HepG2 (cell line): ENCODE data around the gene RAPGEF5. TPM values are rescaled to one million over a fixed set of nuclear protein-coding genes. Genes with fewer than 3 reads are reported as not detected.

Experiments used
- ATAC-seq: fragments of 200-7000 bp; cut with Tn5 transposase; 3 replicates; pipeline ENCODE4 v1.9.1; 2020; ENCODE audit warnings: mild to moderate bottlenecking, moderate library complexity
- BruUV-seq: library from RNA; stranded (reverse); fragments of 400-500 nt; replicated peaks from 2 replicates; lab custom pipeline; 2021; lab: Mats Ljungman, UMichigan
- CTCF ChIA-PET: fragments of 300-600 bp; formaldehyde crosslinking; extraction: SDS; loops from one replicate; lab custom pipeline; 2021; ENCODE audit warnings: low total read pairs, inconsistent platforms, low intra/inter-chr PET ratio; lab: Yijun Ruan, JAX
- POLR2A ChIA-PET: fragments of 350-600 bp; sonication (Branson Sonifier 250); formaldehyde crosslinking; loops from one replicate; lab custom pipeline; 2020; ENCODE audit warnings: antibody characterized with exemption, inconsistent platforms; lab: Yijun Ruan, JAX
- DNase-seq: peaks from one replicate; pipeline ENCODE4 v3.0.0-alpha.2; 2015; ENCODE audit warnings: low spot score
- FAIRE-seq: peaks from 3 replicates; lab custom pipeline; 2011; peaks lifted over from hg19 to GRCh38; lab: Jason Lieb, UNC
- H2AFZ ChIP-seq: one replicate; pipeline ENCODE4 v1.6.1; 2011; ENCODE audit warnings: low read length, inconsistent platforms
- H3K27ac ChIP-seq: fragments of 300-600 bp; 3 replicates; pipeline ENCODE4 v1.8.0; 2011; ENCODE audit warnings: mixed run types, mild to moderate bottlenecking, mixed read lengths, low read length, inconsistent platforms; ENCODE audit not compliant: insufficient read depth; ENCODE audit errors: extremely low read length
- H3K27me3 ChIP-seq, 2 experiments: fragments of 200-600 bp in 1 of 2; 2 replicates in 1 of 2; 3 replicates in 1 of 2; pipeline versions ENCODE4 v1.6.0 to v1.8.0; 2011; ENCODE audit warnings: low read length in 2 of 2, mild to moderate bottlenecking in 2 of 2, moderate library complexity in 2 of 2, inconsistent platforms in 1 of 2; ENCODE audit not compliant: insufficient read depth in 2 of 2, control insufficient read depth in 1 of 2
- H3K36me3 ChIP-seq, 2 experiments: fragments of 200-600 bp in 1 of 2; replicated peaks in 1 of 2; 2 replicates in 1 of 2; 3 replicates in 1 of 2; pipeline versions ENCODE4 v1.5.1 to v1.8.0; 2011; ENCODE audit warnings: low read length in 2 of 2, inconsistent platforms in 1 of 2; ENCODE audit not compliant: insufficient read depth in 2 of 2, control insufficient read depth in 1 of 2
- H3K4me1 ChIP-seq: 2 replicates; pipeline ENCODE4 v1.5.1; 2012; ENCODE audit warnings: low read length, inconsistent platforms; ENCODE audit not compliant: insufficient read depth
- H3K4me2 ChIP-seq: 2 replicates; pipeline ENCODE4 v1.6.0; 2011; ENCODE audit warnings: low read depth, low read length, inconsistent platforms
- H3K4me3 ChIP-seq, 3 experiments: fragments of 200-600 bp in 1 of 3; sonication (generic), shearing (Covaris generic) in 1 of 3; replicated peaks in 1 of 3; 2 replicates each; pipeline ENCODE4 v1.5.1; 2011 to 2016; ENCODE audit warnings: low read length in 3 of 3, inconsistent platforms in 2 of 3, low read depth in 2 of 3, mild to moderate bottlenecking in 2 of 3, control low read depth in 1 of 3, mixed read lengths in 1 of 3; ENCODE audit not compliant: insufficient read depth in 1 of 3
- H3K79me2 ChIP-seq: one replicate; pipeline ENCODE4 v1.6.1; 2011; ENCODE audit warnings: low read length, inconsistent platforms; ENCODE audit not compliant: insufficient read depth
- H3K9ac ChIP-seq: 2 replicates; pipeline ENCODE4 v1.6.0; 2011; ENCODE audit warnings: mild to moderate bottlenecking, low read depth, low read length, inconsistent platforms; ENCODE audit not compliant: insufficient read depth
- H3K9me3 ChIP-seq: 2 replicates; pipeline ENCODE4 v1.5.1; 2012; ENCODE audit warnings: mild to moderate bottlenecking, low read length
- H4K20me1 ChIP-seq: 2 replicates; pipeline ENCODE4 v1.6.0; 2011; ENCODE audit warnings: inconsistent platforms, mild to moderate bottlenecking, low read length, moderate library complexity; ENCODE audit not compliant: insufficient read depth
- ASH2L ChIP-seq: fragments of 300-600, 200-600 bp; sonication (generic); IDR thresholded peaks from 2 replicates; pipeline ENCODE4 v1.7.0; 2017; ENCODE audit warnings: low read depth, mild to moderate bottlenecking, moderate library complexity, mixed read lengths, low read length; ENCODE audit not compliant: insufficient read length
- CHD4 ChIP-seq: fragments of 200-600 bp; sonication (generic); IDR thresholded peaks from 2 replicates; pipeline ENCODE4 v1.7.0; 2017; ENCODE audit warnings: mild to moderate bottlenecking, low read length, borderline replicate concordance
- DPF2 ChIP-seq: sonication (generic); formaldehyde crosslinking; IDR thresholded peaks from 2 replicates; pipeline ENCODE4 v1.4.0; 2020; ENCODE audit warnings: mild to moderate bottlenecking, low read depth, missing genetic modification reagents, borderline replicate concordance
- FOXO1 ChIP-seq: sonication (generic); formaldehyde crosslinking; IDR thresholded peaks from 2 replicates; pipeline ENCODE4 v1.4.0; 2020; ENCODE audit warnings: missing genetic modification reagents
- FOXP1 ChIP-seq, 2 experiments: fragments of 450-650 bp in 1 of 2; IDR thresholded peaks; 2 replicates each; pipeline ENCODE4 v1.6.1; 2017 to 2018; ENCODE audit warnings: antibody characterized with exemption in 1 of 2
- IRX3 ChIP-seq: sonication (generic); formaldehyde crosslinking; IDR thresholded peaks from 2 replicates; pipeline ENCODE4 v1.8.1; 2023; ENCODE audit warnings: mild to moderate bottlenecking, low read depth, missing genetic modification reagents, borderline replicate concordance
- MZF1 ChIP-seq: sonication (generic); formaldehyde crosslinking; IDR thresholded peaks from 2 replicates; pipeline ENCODE4 v1.8.1; 2023; ENCODE audit warnings: mild to moderate bottlenecking, missing genetic modification reagents, borderline replicate concordance
- SAP130 ChIP-seq: IDR thresholded peaks from 2 replicates; pipeline ENCODE4 v1.6.1; 2016; ENCODE audit warnings: low read depth
- SCMH1 ChIP-seq: sonication (generic); formaldehyde crosslinking; IDR thresholded peaks from 2 replicates; pipeline ENCODE4 v1.9.0; 2021; ENCODE audit warnings: missing genetic modification reagents, mild to moderate bottlenecking, borderline replicate concordance
- SIX1 ChIP-seq: sonication (generic); formaldehyde crosslinking; IDR thresholded peaks from 2 replicates; pipeline ENCODE4 v1.4.0; 2020; ENCODE audit warnings: missing genetic modification reagents, borderline replicate concordance
- TARDBP ChIP-seq: sonication (generic); formaldehyde crosslinking; IDR thresholded peaks from 2 replicates; pipeline ENCODE4 v1.8.0; 2022; ENCODE audit warnings: mild to moderate bottlenecking, missing genetic modification reagents
- THRA ChIP-seq: sonication (generic); formaldehyde crosslinking; IDR thresholded peaks from 2 replicates; pipeline ENCODE4 v1.4.0; 2020; ENCODE audit warnings: missing genetic modification reagents, borderline replicate concordance
- THYN1 ChIP-seq: sonication (generic); formaldehyde crosslinking; IDR thresholded peaks from 2 replicates; pipeline ENCODE4 v1.8.1; 2023; ENCODE audit warnings: low read depth, mild to moderate bottlenecking, moderate library complexity, missing genetic modification reagents, borderline replicate concordance
- TP53 ChIP-seq: sonication (generic); formaldehyde crosslinking; conservative IDR thresholded peaks from 2 replicates; pipeline ENCODE4 v1.4.0; 2020; ENCODE audit warnings: missing genetic modification reagents
- ZBTB7A ChIP-seq: sonication (generic); formaldehyde crosslinking; IDR thresholded peaks from 2 replicates; pipeline ENCODE4 v1.8.0; 2022; ENCODE audit warnings: mild to moderate bottlenecking, missing genetic modification reagents
- ZNF326 ChIP-seq: sonication (generic); formaldehyde crosslinking; IDR thresholded peaks from 2 replicates; pipeline ENCODE4 v1.4.0; 2020; ENCODE audit warnings: missing genetic modification reagents, borderline replicate concordance
- ZNF564 ChIP-seq: sonication (generic); formaldehyde crosslinking; IDR thresholded peaks from 2 replicates; pipeline ENCODE4 v1.8.1; 2023; ENCODE audit warnings: mild to moderate bottlenecking, missing genetic modification reagents
- ZNF629 ChIP-seq: sonication (generic); formaldehyde crosslinking; conservative IDR thresholded peaks from 2 replicates; pipeline ENCODE4 v1.5.0; 2020; ENCODE audit warnings: missing genetic modification reagents
- ZNF691 ChIP-seq: sonication (generic); formaldehyde crosslinking; IDR thresholded peaks from 2 replicates; pipeline ENCODE4 v1.4.0; 2020; ENCODE audit warnings: missing genetic modification reagents, low read depth, mild to moderate bottlenecking, borderline replicate concordance
- ZNF878 ChIP-seq: sonication (generic); formaldehyde crosslinking; IDR thresholded peaks from 2 replicates; pipeline ENCODE4 v1.8.1; 2023; ENCODE audit warnings: mild to moderate bottlenecking, missing genetic modification reagents, moderate library complexity
- ZSCAN30 ChIP-seq: sonication (generic); formaldehyde crosslinking; IDR thresholded peaks from 2 replicates; pipeline ENCODE4 v1.5.0; 2020; ENCODE audit warnings: mild to moderate bottlenecking, missing genetic modification reagents
- WGBS: methylation state at CpG from one replicate; pipeline ENCODE4 v1.1.6; 2017; ENCODE audit warnings: low lambda C conversion rate; 5-methylcytosine and 5-hydroxymethylcytosine counted together
- in situ Hi-C: cut with HindIII; loops from 2 replicates; pipeline ENCODE4 v1.10.0; 2017; ENCODE audit warnings: low pct_unique_long_range_greater_than_20kb; ENCODE audit not compliant: extremely low pct_ligation_motif_present
- intact Hi-C: fragments of 100-400 bp; cut with micrococcal nuclease; formaldehyde crosslinking; loops from one replicate; pipeline ENCODE4 v1.10.0; 2022; ENCODE audit not compliant: unreplicated experiment
- polyA plus RNA-seq, 8 experiments: library from polyadenylated mRNA; depleted of rRNA in 3 of 8; stranded (reverse) in 7 of 8; unstranded in 1 of 8; fragments of >200 nt; fragmentation: Illumina TruSeq in 4 of 8; extraction: Trizol in 4 of 8; gene quantifications; 2 replicates each; pipeline versions ENCODE4 v1.2.1 to v1.2.3, GENCODE V29; 2011 to 2016; ENCODE audit warnings: low read depth in 4 of 8, missing spikeins in 1 of 8, mixed read lengths in 1 of 8; ENCODE audit not compliant: insufficient read depth in 1 of 8
- total RNA-seq, 5 experiments: library from RNA; depleted of rRNA; stranded (reverse); fragments of >200 nt; fragmentation: Illumina TruSeq; extraction: Trizol; gene quantifications; 2 replicates each; pipeline ENCODE4 v1.2.3, GENCODE V29; 2016; ENCODE audit warnings: low read depth in 1 of 5
- TF ChIP-seq, protein P1 (sequence below): IDR thresholded peaks from 2 replicates; pipeline ENCODE4 v1.6.1; 2012; ENCODE audit warnings: low read depth, low read length, improper control_type of control experiment

Gene RAPGEF5
- total and polyA plus RNA-seq, 2 of the 13 experiments (the other 11 are each of a cell fraction or from before 2014, with no cell fraction given), result 17.1 to 23.4 TPM

- in situ Hi-C loops, result no loop called here
Observed at GRCh38 chr7:22399546-22399945, 42.6 kb upstream of the RAPGEF5 start.

DNA sequence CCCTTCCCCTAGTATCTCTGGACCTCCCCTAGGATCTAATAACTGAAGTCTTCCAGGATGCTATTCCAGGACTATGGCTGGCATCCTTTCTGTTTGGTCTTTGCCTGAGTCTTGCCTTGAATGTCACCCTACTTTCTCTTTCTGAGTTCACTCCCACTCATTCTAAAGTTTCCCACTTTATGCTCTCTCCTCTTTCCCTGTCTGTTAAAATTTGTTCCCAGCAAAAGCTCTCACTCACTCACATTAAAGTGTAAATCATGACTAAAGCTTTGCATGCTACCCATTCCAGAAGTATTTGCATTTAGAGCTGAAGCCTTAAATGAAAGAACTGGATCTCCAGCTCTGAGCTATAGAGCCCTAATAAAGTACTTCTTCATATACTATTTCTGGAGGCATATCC, 42.1 kb upstream of the RAPGEF5 start:
- in situ Hi-C loops (no loop called here), intact Hi-C loops (no loop called here)
- Histone ChIP-seq H2AFZ (no peak overlapping the region), H4K20me1 (no peaks in the 10 kb centered on the region), H3K9ac (no peak overlapping the region), H3K27ac (no peak overlapping the region), H3K4me3 (no peak overlapping the region), H3K36me3 (no peaks in the 10 kb centered on the region), H3K4me2 (no peak overlapping the region), H3K27me3 (peaks cover 0 to 1% of the 10 kb centered on the region in 2 experiments; a peak in 2 of 5 replicates), H3K9me3 (no peaks in the 10 kb centered on the region), H3K79me2 (no peaks in the 10 kb centered on the region), H3K4me1 (peaks cover 23% of the 10 kb centered on the region)
- BruUV-seq, result no TSS peak
- ChIA-PET POLR2A (no interaction called here), CTCF (no interaction called here)
- FAIRE-seq (no peak), DNase-seq (no peak), ATAC-seq (no peak)
- TF ChIP-seq ZNF564 (CRISPR knock-in tag) (no peak), SAP130 (no peak), ZSCAN30 (CRISPR knock-in tag) (no peak), MZF1 (no peak), ZNF878 (CRISPR knock-in tag) (no peak), ZNF326 (CRISPR knock-in tag) (no peak), THRA (CRISPR knock-in tag) (no peak), THYN1 (CRISPR knock-in tag) (no peak), TARDBP (CRISPR knock-in tag) (no peak)
- TF ChIP-seq, protein P1, sequence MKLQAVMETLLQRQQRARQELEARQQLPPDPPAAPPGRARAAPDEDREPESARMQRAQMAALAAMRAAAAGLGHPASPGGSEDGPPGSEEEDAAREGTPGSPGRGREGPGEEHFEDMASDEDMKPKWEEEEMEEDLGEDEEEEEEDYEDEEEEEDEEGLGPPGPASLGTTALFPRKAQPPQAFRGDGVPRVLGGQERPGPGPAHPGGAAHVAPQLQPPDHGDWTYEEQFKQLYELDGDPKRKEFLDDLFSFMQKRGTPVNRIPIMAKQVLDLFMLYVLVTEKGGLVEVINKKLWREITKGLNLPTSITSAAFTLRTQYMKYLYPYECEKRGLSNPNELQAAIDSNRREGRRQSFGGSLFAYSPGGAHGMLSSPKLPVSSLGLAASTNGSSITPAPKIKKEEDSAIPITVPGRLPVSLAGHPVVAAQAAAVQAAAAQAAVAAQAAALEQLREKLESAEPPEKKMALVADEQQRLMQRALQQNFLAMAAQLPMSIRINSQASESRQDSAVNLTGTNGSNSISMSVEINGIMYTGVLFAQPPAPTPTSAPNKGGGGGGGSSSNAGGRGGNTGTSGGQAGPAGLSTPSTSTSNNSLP, result no peak

More at GRCh38 chr7:22399546-22399945, 42.6 kb upstream of the RAPGEF5 start:
- H3K79me2 ChIP-seq, result no peaks in the 10 kb centered on the region
- no peak overlapping the region for H3K4me2 ChIP-seq
- POLR2A ChIA-PET, result no interaction called here
- intact Hi-C loops, result no loop called here
- H3K27ac ChIP-seq, result no peak overlapping the region
- H3K9ac ChIP-seq, result no peak overlapping the region
- peaks cover 0 to 1% of the 10 kb centered on the region in 2 experiments; a peak in 2 of 5 replicates for H3K27me3 ChIP-seq
- H3K4me3 ChIP-seq, result no peak overlapping the region
- no peak for DNase-seq
- WGBS, result 4% methylated on average over 2 of the region's 2 CpGs
- H4K20me1 ChIP-seq, result no peaks in the 10 kb centered on the region
- H3K9me3 ChIP-seq, result no peaks in the 10 kb centered on the region
- peaks cover 19% of the 10 kb centered on the region for H3K4me1 ChIP-seq
- no peaks in the 10 kb centered on the region for H3K36me3 ChIP-seq
- CTCF ChIA-PET, result no interaction called here
- no peak for FAIRE-seq
- H2AFZ ChIP-seq, result no peak overlapping the region
- TF ChIP-seq CHD4 (0 out of 2 replicates have a peak, but pooled peaks have one; percentile 34), ZNF691 (CRISPR knock-in tag) (no peak), SIX1 (CRISPR knock-in tag) (no peak), DPF2 (CRISPR knock-in tag) (no peak), FOXP1 (IDR thresholded peaks at IDR 0.05) (no peak), FOXP1 (CRISPR knock-in tag; IDR thresholded peaks at IDR 0.05) (no peak), TP53 (CRISPR knock-in tag) (no peak), FOXO1 (no peak), ZBTB7A (no peak), IRX3 (no peak), ZNF629 (CRISPR knock-in tag) (peak; percentile 77), SCMH1 (no peak), ASH2L (no peak)
- no peak for ATAC-seq
- no TSS peak for BruUV-seq
